GM12892 (cell line): ENCODE data around the gene LMTK3.

Experiments
- POLR2A ChIP-seq: IDR thresholded peaks from 2 replicates; pipeline ENCODE4 v1.6.1; 2011; ENCODE audit warnings: low read depth, low read length, control low read depth
- POLR2AphosphoS5 ChIP-seq: IDR thresholded peaks from 2 replicates; pipeline ENCODE4 v1.6.1; 2011; ENCODE audit warnings: low read depth, low read length, control low read depth
- TAF1 ChIP-seq: IDR thresholded peaks from 2 replicates; pipeline ENCODE4 v1.6.1; 2011; ENCODE audit warnings: low read depth, mild to moderate bottlenecking, control low read depth, low read length, borderline replicate concordance

DNA sequence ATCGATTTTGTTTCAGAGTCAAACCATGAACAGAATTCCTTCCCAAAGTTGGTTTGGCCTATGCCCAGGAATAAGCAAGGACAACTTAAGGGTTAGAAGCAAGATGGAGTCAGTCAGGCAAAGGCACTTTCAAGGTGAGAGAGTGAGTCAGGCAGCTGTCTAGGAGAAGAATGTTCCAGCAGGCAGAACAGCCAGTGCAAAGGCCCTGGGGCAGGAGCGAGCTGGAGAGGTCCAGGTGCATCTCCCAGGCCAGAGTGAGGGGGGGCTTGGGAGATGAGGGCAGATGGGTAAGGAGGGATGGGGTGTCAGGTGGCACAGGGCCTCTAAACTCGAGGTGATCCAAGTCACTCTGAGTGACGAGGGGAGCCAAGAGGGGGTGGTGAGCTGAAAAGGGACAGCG is 75.0 kb downstream of the LMTK3 start:
- TF ChIP-seq TAF1: no peak
- no peak for TF ChIP-seq POLR2AphosphoS5
- TF ChIP-seq POLR2A: no peak
